Stimulated activated CD8-positive, alpha-beta memory T cell treated with anti-CD3 and anti-CD28 coated beads, Interleukin-4, amount 100 ng/mL, for 4 hours (primary cell): Measurements from ENCODE around the gene RPS26.
A peak's percentile ranks its signal among the peaks of the same experiment; 100 is the strongest.
"Not testable (repeated sequence)": the region's sequence is repeated elsewhere in the genome, so short reads cannot be mapped to it uniquely, and the experiment has no call there.

Source experiments
- DNase-seq, 2 donors: peaks; one replicate each; pipeline ENCODE4 v3.0.0-alpha.2; 2020; ENCODE audit warnings: low read depth in 2 of 2, low spot score in 1 of 2

Gene RPS26

GRCh38 chr12:56041552-56042429, at the start of gene RPS26:
RPS26 (plus strand) TSS chr12:56041918; CDS start chr12:56042167, 249 bp downstream.
- DNase-seq = peak; percentile 80 to 84

GRCh38 chr12:55993230-55993853, 48.4 kb upstream of the RPS26 start:
- no peak for DNase-seq

GRCh38 chr12:55995366-55995765, 46.4 kb upstream of the RPS26 start:
- no peak for DNase-seq

- peak; percentile 29 to 40 for DNase-seq
Measured at GRCh38 chr12:55996201-55996714, 45.5 kb upstream of the RPS26 start.

- no peak for DNase-seq
Measured at GRCh38 chr12:55996715-55997534, 44.8 kb upstream of the RPS26 start, which contains the start of gene SUOX. SUOX (plus strand) TSS chr12:55997276; CDS start chr12:56002222, 4,946 bp downstream.

- no peak for DNase-seq
Measured at GRCh38 chr12:55997535-55997859, 44.2 kb upstream of the RPS26 start.

GRCh38 chr12:55999522-55999921, 42.2 kb upstream of the RPS26 start:
- not testable (repeated sequence) for DNase-seq

- not testable (repeated sequence) for DNase-seq
Measured at GRCh38 chr12:55999999-56000540, 41.6 kb upstream of the RPS26 start.

GRCh38 chr12:56001487-56002100, 40.1 kb upstream of the RPS26 start:
- no peak for DNase-seq

GRCh38 chr12:56003376-56003775, 38.3 kb upstream of the RPS26 start:
- not testable (repeated sequence) for DNase-seq

- DNase-seq = no peak
Measured at GRCh38 chr12:56004211-56004610, 37.5 kb upstream of the RPS26 start.

GRCh38 chr12:56007564-56008559, 33.9 kb upstream of the RPS26 start:
- peak; percentile 33 to 40 for DNase-seq

GRCh38 chr12:56010111-56010570, 31.6 kb upstream of the RPS26 start:
- DNase-seq = no peak

GRCh38 chr12:56011509-56012090, 30.1 kb upstream of the RPS26 start:
- DNase-seq = no peak

GRCh38 chr12:56013482-56013881, 28.2 kb upstream of the RPS26 start:
- no peak for DNase-seq

- DNase-seq = no peak
Measured at GRCh38 chr12:56014205-56014604, 27.5 kb upstream of the RPS26 start.

- DNase-seq = no peak
Measured at GRCh38 chr12:56017181-56017580, 24.5 kb upstream of the RPS26 start.

- no peak for DNase-seq
Measured at GRCh38 chr12:56018356-56018755, 23.4 kb upstream of the RPS26 start.
